Lower leg skin (tissue), 4 donors: Measurements from ENCODE around the gene RAB3C. TPM values are rescaled to one million over a fixed set of nuclear protein-coding genes. Genes with fewer than 3 reads are reported as not detected.

ENCODE experiments used
- DNase-seq, 2 donors: peaks; one replicate each; pipeline ENCODE4 v3.0.0-alpha.2; 2019; ENCODE audit warnings: low spot score in 2 of 2
- H3K4me3 ChIP-seq: fragments of 200-600 bp; sonication (generic); 2 replicates; pipeline ENCODE4 v1.5.1; 2017; ENCODE audit warnings: mild to moderate bottlenecking, low read depth; ENCODE audit not compliant: poor library complexity, severe bottlenecking
- CTCF ChIP-seq, 3 donors: fragments of 450-650 bp; IDR thresholded peaks; one replicate each; pipeline ENCODE4 v1.5.1; 2016; ENCODE audit warnings: antibody characterized with exemption in 3 of 3, mild to moderate bottlenecking in 3 of 3, moderate library complexity in 2 of 3
- POLR2A ChIP-seq, 2 donors: fragments of 450-650 bp; IDR thresholded peaks; one replicate each; pipeline ENCODE4 v1.6.1; 2016 to 2017; ENCODE audit warnings: antibody characterized with exemption in 2 of 2, mild to moderate bottlenecking in 1 of 2, moderate library complexity in 1 of 2
- WGBS, 2 donors: methylation state at CpG; one replicate each; pipeline ENCODE4 v1.1.5; 2018; 5-methylcytosine and 5-hydroxymethylcytosine counted together
- intact Hi-C: fragments of 100-400 bp; cut with DNase I; formaldehyde crosslinking; loops from one replicate; pipeline ENCODE4 v1.15.0; 2023; ENCODE audit warnings: low total_unique reads
- total RNA-seq, 4 donors: library from RNA; depleted of rRNA; stranded (reverse); fragments of >200 nt; gene quantifications; one replicate each; pipeline ENCODE4 v1.1.0, GENCODE V29; 2016

The RAB3C gene
- total RNA-seq, 4 donors from 2014 or later, result 0.04 to 1.2 (median 0.14) TPM

- no peak for DNase-seq
- H3K4me3 ChIP-seq, result no peak overlapping the region
- intact Hi-C loops, result no loop called here
- TF ChIP-seq POLR2A (IDR thresholded peaks at IDR 0.05), result no peak
- TF ChIP-seq CTCF (IDR thresholded peaks at IDR 0.05), result no peak
- WGBS, 2 donors, result 32 to 39% methylated on average over 4 of the region's 4 CpGs
These were observed 211.2 kb downstream of the RAB3C start for GRCh38 chr5:58793888-58794657.

- no peak for DNase-seq
- no peak for TF ChIP-seq CTCF (IDR thresholded peaks at IDR 0.05)
- TF ChIP-seq POLR2A (IDR thresholded peaks at IDR 0.05), result no peak
- H3K4me3 ChIP-seq, result no peak overlapping the region
- 82 to 85% methylated on average over 4 of the region's 4 CpGs for WGBS, 2 donors
- intact Hi-C loops, result no loop called here
These were observed 212.0 kb downstream of the RAB3C start for GRCh38 chr5:58794875-58795274.

GRCh38 chr5:58795327-58795726 is 212.5 kb downstream of the RAB3C start:
- H3K4me3 ChIP-seq, result no peak overlapping the region
- TF ChIP-seq POLR2A (IDR thresholded peaks at IDR 0.05), result no peak
- TF ChIP-seq CTCF (IDR thresholded peaks at IDR 0.05), result no peak
- DNase-seq, result no peak
- intact Hi-C loops, result no loop called here

- no peak for DNase-seq
- intact Hi-C loops, result loop anchor here (1.0 kb wide), 1 partner anchor 25 kb away; no protein-coding TSS in a partner anchor
- TF ChIP-seq CTCF (IDR thresholded peaks at IDR 0.05) (no peak), POLR2A (IDR thresholded peaks at IDR 0.05) (no peak)
These were observed 214.1 kb downstream of the RAB3C start for GRCh38 chr5:58797021-58797420.

GRCh38 chr5:58800356-58800755 is 217.5 kb downstream of the RAB3C start:
- TF ChIP-seq POLR2A (IDR thresholded peaks at IDR 0.05) (no peak), CTCF (IDR thresholded peaks at IDR 0.05) (no peak)
- no peak for DNase-seq
- no peak overlapping the region for H3K4me3 ChIP-seq
- intact Hi-C loops, result no loop called here
- WGBS, 2 donors, result 79 to 80% methylated on average over 7 of the region's 7 CpGs

More at GRCh38 chr5:58797021-58797420, 214.1 kb downstream of the RAB3C start:
- H3K4me3 ChIP-seq, result no peak overlapping the region
